Right ventricle myocardium inferior (tissue), 1 donor: Measurements from ENCODE around the gene TMOD4. TPM values are rescaled to one million over a fixed set of nuclear protein-coding genes. Genes with fewer than 3 reads are reported as not detected.
"Not testable (repeated sequence)": the region's sequence is repeated elsewhere in the genome, so short reads cannot be mapped to it uniquely, and the experiment has no call there.

Experiments used
- ATAC-seq: fragments of 200-7000 bp; cut with Tn5 transposase; one replicate; pipeline ENCODE4 v1.9.1; 2020; ENCODE audit warnings: mild to moderate bottlenecking, moderate library complexity
- DNase-seq: peaks from one replicate; pipeline ENCODE4 v3.0.0; 2021; ENCODE audit errors: missing footprints
- intact Hi-C: fragments of 100-400 bp; cut with DNase I; formaldehyde crosslinking; loops from one replicate; pipeline ENCODE4 v1.11.0; 2022
- total RNA-seq: library from RNA; stranded (reverse); fragmentation: NEBNext Ultra II Directional; extraction: Animal tissue kit (Norgen Biotek cat#: 25700); gene quantifications from one replicate; pipeline ENCODE4 v1.2.1, GENCODE V29; 2021
- donor health status: DM: no; HTN: yes; CAD: no; lungs with severe emphysema.

The TMOD4 gene
- total RNA-seq, 1 donor from 2014 or later: not detected

DNA sequence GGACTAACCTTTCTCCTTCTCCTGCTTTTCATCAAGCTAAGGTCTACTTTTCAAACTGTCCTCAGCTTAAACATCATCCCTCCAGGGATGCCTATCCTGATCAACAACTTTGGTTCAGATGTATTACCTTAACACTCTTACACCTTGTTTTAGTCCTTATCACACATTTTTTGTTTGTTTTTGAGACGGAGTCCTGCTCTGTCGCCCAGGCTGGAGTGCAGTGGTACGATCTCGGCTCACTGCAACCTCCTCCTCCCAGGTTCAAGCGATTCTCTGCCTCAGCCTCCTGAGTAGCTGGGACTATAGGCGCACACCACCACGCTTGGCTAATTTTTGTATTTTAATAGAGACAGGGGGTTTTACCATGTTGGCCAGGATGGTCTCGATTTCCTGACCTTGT lies 12.9 kb upstream of the TMOD4 start:
- DNase-seq, intact Hi-C loops, ATAC-seq: not testable (repeated sequence)

GRCh38 chr1:151187205-151187604 lies 11.4 kb upstream of the TMOD4 start:
- intact Hi-C loops: no loop called here
- DNase-seq (no peak), ATAC-seq (no peak)

- DNase-seq (no peak), ATAC-seq (no peak)
- intact Hi-C loops: no loop called here
These were observed 8.4 kb upstream of the TMOD4 start for GRCh38 chr1:151184211-151184610.

DNA sequence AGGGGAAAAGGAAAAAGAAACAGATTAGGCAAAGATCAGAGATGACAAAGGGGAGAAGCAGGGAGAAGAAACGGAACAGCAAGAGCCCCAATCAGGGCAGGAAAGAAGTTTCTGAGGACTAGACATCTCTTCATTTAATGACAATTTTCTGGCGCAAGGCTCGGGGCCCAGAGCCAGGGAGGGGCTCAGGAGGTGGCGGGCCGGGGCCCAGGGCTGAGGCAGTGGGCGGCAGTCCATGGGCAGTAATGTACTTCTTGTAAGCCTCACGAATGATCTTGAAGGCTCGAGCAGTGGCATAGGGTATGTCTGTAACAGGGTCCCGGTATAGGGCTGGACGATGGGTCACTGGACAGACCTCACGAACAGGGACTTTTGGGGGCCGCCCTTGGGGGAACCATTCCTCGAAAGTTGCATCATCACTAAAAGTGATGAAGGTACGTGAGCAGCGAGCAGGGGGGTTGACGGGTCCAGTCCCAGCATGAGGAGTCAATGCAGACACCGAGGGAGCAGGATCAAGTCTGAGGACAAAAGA lies 799 bp upstream of the TMOD4 start:
- intact Hi-C loops: no loop called here
- DNase-seq (no peak), ATAC-seq (no peak)

- intact Hi-C loops: no loop called here
- DNase-seq (no peak), ATAC-seq (peak; percentile 49)
These were observed 590 bp downstream of the TMOD4 start for GRCh38 chr1:151175041-151175741.

DNA sequence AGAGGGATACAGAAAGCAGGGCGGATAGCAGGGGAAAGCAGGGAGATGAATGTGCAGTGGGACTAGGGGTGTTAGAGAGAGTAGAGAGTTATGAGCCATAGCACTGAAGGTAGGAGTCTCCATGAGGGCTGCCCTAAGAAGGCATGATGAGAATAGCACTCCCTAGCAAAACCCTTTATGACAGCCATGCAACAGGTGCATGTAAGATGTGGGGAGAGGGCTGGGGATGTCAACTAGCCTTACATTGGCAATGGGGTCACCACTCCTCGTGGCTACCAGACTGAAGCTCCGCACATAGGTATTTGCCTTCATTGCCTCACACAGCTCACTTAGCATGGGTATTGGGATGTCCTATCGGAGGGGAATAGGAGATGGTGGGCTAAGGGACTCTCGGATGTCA lies 4.6 kb downstream of the TMOD4 start:
- no peak for ATAC-seq
- no peak for DNase-seq
- intact Hi-C loops: no loop called here

DNA sequence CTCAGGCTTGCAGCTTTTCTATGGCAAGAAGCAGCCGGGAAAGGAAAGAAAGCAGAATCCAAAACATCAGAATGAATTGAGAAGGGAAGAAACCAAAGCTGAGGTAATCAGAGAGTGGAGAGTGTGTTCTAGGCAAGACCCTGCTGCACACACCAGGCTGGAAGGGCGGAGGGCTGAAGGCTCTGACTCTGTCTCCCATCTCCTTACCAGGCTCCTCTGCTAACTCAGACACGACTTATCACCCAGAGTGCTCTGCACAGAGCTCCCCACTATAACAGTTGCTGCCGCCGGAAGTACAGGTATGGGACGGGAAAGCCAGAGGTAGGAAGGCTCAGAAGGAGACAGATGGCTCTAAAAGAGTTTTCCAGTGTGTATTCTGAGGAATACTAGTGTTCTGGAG lies 8.7 kb downstream of the TMOD4 start:
- intact Hi-C loops: no loop called here
- ATAC-seq: no peak
- DNase-seq: no peak

GRCh38 chr1:151166505-151166956 lies 9.2 kb downstream of the TMOD4 start:
- no peak for DNase-seq
- no peak for ATAC-seq
- intact Hi-C loops: no loop called here

GRCh38 chr1:151165738-151166504 lies 9.9 kb downstream of the TMOD4 start, which contains the start of the genes LYSMD1 and SCNM1:
Gene LYSMD1 (minus strand): TSS chr1:151165902. CDS start chr1:151165258, 644 bp downstream.
Gene SCNM1 (plus strand): TSS chr1:151166144. CDS start chr1:151166153, 9 bp downstream.
- intact Hi-C loops: loop anchor here (1.0 kb wide), 1 partner anchor 20 kb away; the partner anchor contains the start of gene SEMA6C
- ATAC-seq: peak; percentile 95
- peak; percentile 97 for DNase-seq

DNA sequence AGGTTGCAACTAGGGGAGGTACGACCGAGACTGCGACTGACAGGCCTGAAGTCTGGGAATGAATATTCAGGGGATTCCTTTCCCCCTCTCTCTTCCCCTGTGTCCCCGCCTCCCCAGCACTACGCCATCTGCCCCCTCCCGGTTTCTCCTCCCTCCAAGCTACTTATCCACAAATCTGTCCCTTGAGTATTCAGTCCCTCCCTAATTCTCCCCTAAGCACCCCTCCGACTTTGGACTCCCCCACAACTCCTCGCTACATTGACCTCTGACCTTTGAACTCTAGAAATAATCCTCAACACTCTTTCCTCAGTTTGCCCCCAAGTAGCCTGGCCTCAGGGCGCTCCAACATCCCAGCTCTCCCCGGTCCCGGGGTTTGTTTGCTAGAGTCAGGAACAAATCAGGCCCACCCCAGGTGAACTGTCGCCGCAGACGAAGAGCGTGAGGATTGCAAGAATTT lies 10.5 kb downstream of the TMOD4 start:
- intact Hi-C loops: loop anchor here (1.0 kb wide), 1 partner anchor 19 kb away; the partner anchor contains the start of gene SEMA6C
- DNase-seq (no peak), ATAC-seq (peak; percentile 74)

- ATAC-seq (peak; percentile 27), DNase-seq (peak; percentile 71)
- intact Hi-C loops: loop anchor here (1.0 kb wide), 1 partner anchor 19 kb away; the partner anchor contains the start of gene SEMA6C
These were observed 11.0 kb downstream of the TMOD4 start for GRCh38 chr1:151164732-151165280.

DNA sequence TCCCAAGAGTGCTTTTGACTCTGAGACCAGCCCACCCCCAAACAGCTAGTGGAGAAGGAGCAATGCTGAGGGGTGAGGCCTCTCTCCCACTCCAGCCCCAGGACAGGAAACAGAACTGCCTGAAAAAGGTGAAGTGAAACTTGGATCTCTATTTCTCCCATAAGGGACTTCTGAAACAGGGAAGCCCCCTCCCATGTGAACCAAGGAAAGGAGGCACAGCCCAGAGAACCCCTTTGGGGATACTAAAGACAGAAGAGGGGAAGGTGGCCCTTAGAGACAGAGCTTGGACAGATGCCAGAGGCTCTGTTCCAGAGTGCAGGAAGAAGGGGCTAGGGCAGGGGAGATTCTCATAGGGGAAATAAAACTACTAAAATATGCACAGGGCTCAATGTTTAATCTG lies 16.4 kb downstream of the TMOD4 start:
- ATAC-seq: no peak
- no peak for DNase-seq
- intact Hi-C loops: no loop called here

GRCh38 chr1:151158751-151159251 lies 17.0 kb downstream of the TMOD4 start:
- intact Hi-C loops: no loop called here
- DNase-seq (no peak), ATAC-seq (no peak)

- ATAC-seq: no peak
- no peak for DNase-seq
- intact Hi-C loops: no loop called here
These were observed 17.5 kb downstream of the TMOD4 start for GRCh38 chr1:151158326-151158725.

- intact Hi-C loops: loop anchor here (2.0 kb wide), 1 partner anchor 56 kb away; no protein-coding TSS in a partner anchor
These were observed 18.7 kb downstream of the TMOD4 start for GRCh38 chr1:151157067-151157531.

DNA sequence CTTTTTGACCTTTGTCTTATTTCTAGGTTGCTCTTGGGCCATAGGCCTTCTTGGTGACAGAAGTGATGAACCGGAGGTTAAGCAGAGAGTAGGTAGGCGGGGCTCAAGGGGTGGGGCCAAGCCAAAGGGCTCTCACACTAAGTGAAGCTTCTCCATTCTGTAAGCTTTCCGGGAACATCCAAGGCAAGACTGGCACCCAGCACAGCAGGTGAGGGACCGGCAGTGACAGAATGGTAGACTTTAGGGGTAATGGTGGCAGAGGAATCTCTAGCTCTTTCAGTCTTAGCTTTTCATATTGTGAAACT lies 19.3 kb downstream of the TMOD4 start, which contains the start of gene TNFAIP8L2:
Gene TNFAIP8L2, plus strand, starts transcription at position 135 of the 305 bp plus-strand sequence. CDS start 2,049 bp downstream, outside the sequence.
- DNase-seq (peak; percentile 85), ATAC-seq (peak; percentile 70)
- intact Hi-C loops: loop anchor here (2.0 kb wide), 1 partner anchor 56 kb away; no protein-coding TSS in a partner anchor

More at GRCh38 chr1:151157067-151157531, 18.7 kb downstream of the TMOD4 start:
- DNase-seq (no peak), ATAC-seq (peak; percentile 49)

GRCh38 chr1:151147665-151148064 lies 28.1 kb downstream of the TMOD4 start:
- ATAC-seq: no peak
- no peak for DNase-seq
- intact Hi-C loops: loop anchor here (5.0 to 10.0 kb wide), 2 partner anchors 125 to 273 kb away; partner anchors contain the start of gene ARNT

DNA sequence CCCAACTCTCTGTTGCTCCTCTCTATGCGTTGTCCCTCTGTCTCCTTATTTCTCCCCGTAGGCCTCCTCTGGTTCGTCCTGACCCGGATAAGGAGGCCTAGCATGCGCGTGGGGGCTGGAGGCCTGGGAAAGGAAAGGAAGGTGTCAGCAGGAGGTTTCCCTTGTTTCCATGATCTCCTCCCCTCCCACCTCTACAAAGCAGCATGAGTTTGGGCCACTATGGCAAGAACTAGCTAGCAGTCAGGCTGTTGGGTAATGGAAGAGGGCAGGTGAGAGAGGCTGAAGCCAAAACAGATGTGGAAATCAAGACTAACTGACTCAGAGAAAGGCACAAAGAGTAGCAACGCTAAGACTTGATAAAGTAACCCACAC lies 28.7 kb downstream of the TMOD4 start:
- DNase-seq: no peak
- ATAC-seq: no peak
- intact Hi-C loops: loop anchor here (5.0 to 10.0 kb wide), 2 partner anchors 125 to 272 kb away; partner anchors contain the start of gene ARNT
